ENCODE measurements around the gene CUBN. TPM values are rescaled to one million over a fixed set of nuclear protein-coding genes. Genes with fewer than 3 reads are reported as not detected.
A peak's percentile ranks its signal among the peaks of the same experiment; 100 is the strongest.
"Not testable (repeated sequence)": the region's sequence is repeated elsewhere in the genome, so short reads cannot be mapped to it uniquely, and the experiment has no call there.

CUBN gene
- total RNA-seq, 2 donors from 2014 or later, result 0.75 to 1.3 TPM

- peak; percentile 88 for DNase-seq
- Histone ChIP-seq H3K4me3 (ENCODE audit: low read length) (no peak overlapping the region), H3K27ac (ENCODE audit: low read depth, low read length) (no peak overlapping the region), H3K27me3 (ENCODE audit: control insufficient read depth, insufficient read depth, low read length, poor library complexity, severe bottlenecking) (no peaks in the 10 kb centered on the region), H3K36me3 (ENCODE audit: control insufficient read depth, insufficient read depth, low read length) (no peaks in the 10 kb centered on the region), H3K9ac (ENCODE audit: extremely low read depth, low read length, poor library complexity, severe bottlenecking) (no peak overlapping the region), H3K9me3 (ENCODE audit: control insufficient read depth, low read length) (peaks cover 11% of the 10 kb centered on the region), H3K4me1 (ENCODE audit: control insufficient read depth, insufficient read depth, low read length) (no peaks in the 10 kb centered on the region)
- H3K27ac Mint-ChIP-seq, result no peak overlapping the region
- no peaks in the 10 kb centered on the region for H3K27me3 Mint-ChIP-seq (ENCODE audit: insufficient read depth)
- peaks cover 15% of the 10 kb centered on the region for H3K9me3 Mint-ChIP-seq
- no peaks in the 10 kb centered on the region for H3K4me1 Mint-ChIP-seq
- no peaks in the 10 kb centered on the region for H3K36me3 Mint-ChIP-seq (ENCODE audit: low read depth)
- TF ChIP-seq, protein P1, sequence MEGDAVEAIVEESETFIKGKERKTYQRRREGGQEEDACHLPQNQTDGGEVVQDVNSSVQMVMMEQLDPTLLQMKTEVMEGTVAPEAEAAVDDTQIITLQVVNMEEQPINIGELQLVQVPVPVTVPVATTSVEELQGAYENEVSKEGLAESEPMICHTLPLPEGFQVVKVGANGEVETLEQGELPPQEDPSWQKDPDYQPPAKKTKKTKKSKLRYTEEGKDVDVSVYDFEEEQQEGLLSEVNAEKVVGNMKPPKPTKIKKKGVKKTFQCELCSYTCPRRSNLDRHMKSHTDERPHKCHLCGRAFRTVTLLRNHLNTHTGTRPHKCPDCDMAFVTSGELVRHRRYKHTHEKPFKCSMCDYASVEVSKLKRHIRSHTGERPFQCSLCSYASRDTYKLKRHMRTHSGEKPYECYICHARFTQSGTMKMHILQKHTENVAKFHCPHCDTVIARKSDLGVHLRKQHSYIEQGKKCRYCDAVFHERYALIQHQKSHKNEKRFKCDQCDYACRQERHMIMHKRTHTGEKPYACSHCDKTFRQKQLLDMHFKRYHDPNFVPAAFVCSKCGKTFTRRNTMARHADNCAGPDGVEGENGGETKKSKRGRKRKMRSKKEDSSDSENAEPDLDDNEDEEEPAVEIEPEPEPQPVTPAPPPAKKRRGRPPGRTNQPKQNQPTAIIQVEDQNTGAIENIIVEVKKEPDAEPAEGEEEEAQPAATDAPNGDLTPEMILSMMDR (conservative IDR thresholded peaks at IDR 0.05), result peak; percentile 80
- no peak overlapping the region for H3K4me3 Mint-ChIP-seq
- 24 to 31% methylated on average over 8 to 11 of the region's 11 CpGs for WGBS, 2 experiments (ENCODE audit: insufficient coverage in 1 of 2, insufficient read length in 1 of 2)
These were observed 301.5 kb downstream of the CUBN start for GRCh38 chr10:16828114-16828568.

DNA sequence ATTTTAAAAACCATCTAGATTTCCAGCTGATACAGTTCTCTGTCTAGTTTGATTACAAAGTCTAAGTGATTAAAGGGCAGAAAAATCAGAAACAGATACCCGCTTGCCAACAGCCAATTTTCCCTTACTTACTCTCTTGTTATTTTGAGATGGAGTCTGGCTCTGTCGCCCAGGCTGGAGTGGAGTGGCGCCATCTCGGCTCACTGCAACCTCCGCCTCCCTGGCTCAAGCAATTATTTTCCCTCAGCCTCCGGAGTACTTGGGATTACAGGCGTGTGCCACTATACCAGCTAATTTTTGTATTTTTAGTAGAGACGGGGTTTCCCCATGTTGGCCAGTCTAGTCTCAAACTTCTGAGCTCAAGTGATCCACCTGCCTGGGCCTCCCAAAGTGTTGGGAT, 302.1 kb downstream of the CUBN start:
- not testable (repeated sequence) for H3K4me3 ChIP-seq (ENCODE audit: low read length); H3K4me1 Mint-ChIP-seq; H3K27me3 Mint-ChIP-seq (ENCODE audit: insufficient read depth); H3K4me3 Mint-ChIP-seq; H3K27me3 ChIP-seq (ENCODE audit: control insufficient read depth, insufficient read depth, low read length, poor library complexity, severe bottlenecking); H3K36me3 Mint-ChIP-seq (ENCODE audit: low read depth); DNase-seq; H3K27ac Mint-ChIP-seq; H3K9ac ChIP-seq (ENCODE audit: extremely low read depth, low read length, poor library complexity, severe bottlenecking); H3K4me1 ChIP-seq (ENCODE audit: control insufficient read depth, insufficient read depth, low read length); H3K36me3 ChIP-seq (ENCODE audit: control insufficient read depth, insufficient read depth, low read length); H3K27ac ChIP-seq (ENCODE audit: low read depth, low read length)
- 91 to 93% methylated on average over 4 to 8 of the region's 8 CpGs for WGBS, 2 experiments (ENCODE audit: insufficient coverage in 1 of 2, insufficient read length in 1 of 2)
- H3K9me3 Mint-ChIP-seq, result peaks cover 22% of the 10 kb centered on the region
- H3K9me3 ChIP-seq (ENCODE audit: control insufficient read depth, low read length), result peaks cover 18% of the 10 kb centered on the region

GRCh38 chr10:16822726-16823360, 306.8 kb downstream of the CUBN start:
- Mint-ChIP-seq H3K9me3 (peaks cover 36% of the 10 kb centered on the region), H3K36me3 (ENCODE audit: low read depth) (peaks cover 5% of the 10 kb centered on the region), H3K27ac (no peak overlapping the region), H3K27me3 (ENCODE audit: insufficient read depth) (peaks cover 5% of the 10 kb centered on the region), H3K4me1 (peaks cover 6% of the 10 kb centered on the region), H3K4me3 (no peak overlapping the region)
- no peaks in the 10 kb centered on the region for H3K36me3 ChIP-seq (ENCODE audit: control insufficient read depth, insufficient read depth, low read length)
- DNase-seq, result no peak
- TF ChIP-seq, protein P1 (conservative IDR thresholded peaks at IDR 0.05), result no peak
- H3K9ac ChIP-seq (ENCODE audit: extremely low read depth, low read length, poor library complexity, severe bottlenecking), result no peak overlapping the region
- peak overlapping the region; percentile 31 for H3K4me3 ChIP-seq (ENCODE audit: low read length)
- peaks cover 3% of the 10 kb centered on the region for H3K4me1 ChIP-seq (ENCODE audit: control insufficient read depth, insufficient read depth, low read length)
- WGBS, 2 experiments (ENCODE audit: insufficient coverage in 1 of 2, insufficient read length in 1 of 2), result 86 to 95% methylated on average over 3 to 4 of the region's 4 CpGs
- H3K9me3 ChIP-seq (ENCODE audit: control insufficient read depth, low read length), result peaks cover 36% of the 10 kb centered on the region
- H3K27me3 ChIP-seq (ENCODE audit: control insufficient read depth, insufficient read depth, low read length, poor library complexity, severe bottlenecking), result no peaks in the 10 kb centered on the region
- no peak overlapping the region for H3K27ac ChIP-seq (ENCODE audit: low read depth, low read length)

All from endodermal cell (in vitro differentiated cells).